Fibroblast of skin of abdomen (primary cell): ENCODE results near the gene PDGFD.

Experiments
- DNase-seq: peaks from one replicate; pipeline ENCODE4 v3.0.0-alpha.2; 2013

Gene PDGFD

GRCh38 chr11:103948187-103948763, 215.7 kb downstream of the PDGFD start:
- no peak for DNase-seq

GRCh38 chr11:103947546-103947919, 216.4 kb downstream of the PDGFD start:
- peak; percentile 89 for DNase-seq

GRCh38 chr11:103946793-103947545, 217.0 kb downstream of the PDGFD start:
- peak; percentile 74 for DNase-seq

- no peak for DNase-seq
These were observed 219.6 kb downstream of the PDGFD start for GRCh38 chr11:103944251-103944940.

- peak; percentile 22 for DNase-seq
These were observed 221.3 kb downstream of the PDGFD start for GRCh38 chr11:103942646-103943045.

GRCh38 chr11:103940551-103940950, 223.4 kb downstream of the PDGFD start:
- no peak for DNase-seq

GRCh38 chr11:103939694-103940093, 224.3 kb downstream of the PDGFD start:
- DNase-seq, result no peak

- DNase-seq, result peak; percentile 41
These were observed 227.9 kb downstream of the PDGFD start for GRCh38 chr11:103936059-103936458.

- no peak for DNase-seq
These were observed 228.7 kb downstream of the PDGFD start for GRCh38 chr11:103935219-103935618.

GRCh38 chr11:103929170-103929903, 234.6 kb downstream of the PDGFD start:
- DNase-seq, result no peak

GRCh38 chr11:103928802-103929161, 235.2 kb downstream of the PDGFD start:
- DNase-seq, result no peak

GRCh38 chr11:103928040-103928801, 235.7 kb downstream of the PDGFD start:
- no peak for DNase-seq

GRCh38 chr11:103927535-103927934, 236.4 kb downstream of the PDGFD start:
- peak; percentile 44 for DNase-seq

- no peak for DNase-seq
These were observed 237.0 kb downstream of the PDGFD start for GRCh38 chr11:103926990-103927389.

- no peak for DNase-seq
These were observed 239.6 kb downstream of the PDGFD start for GRCh38 chr11:103924166-103925013.

- peak; percentile 73 for DNase-seq
These were observed 240.5 kb downstream of the PDGFD start for GRCh38 chr11:103923451-103923931.

- no peak for DNase-seq
These were observed 243.0 kb downstream of the PDGFD start for GRCh38 chr11:103920933-103921332.

- peak; percentile 44 for DNase-seq
These were observed 243.5 kb downstream of the PDGFD start for GRCh38 chr11:103920449-103920848.

- DNase-seq, result no peak
These were observed 253.2 kb downstream of the PDGFD start for GRCh38 chr11:103910721-103911120.

GRCh38 chr11:103907548-103908455, 256.1 kb downstream of the PDGFD start:
- peak; percentile 58 for DNase-seq
